Spleen (tissue), 11 donors: ENCODE results near the gene DOK4. TPM values are rescaled to one million over a fixed set of nuclear protein-coding genes. Genes with fewer than 3 reads are reported as not detected.

Source experiments
- DNase-seq: peaks from one replicate; pipeline ENCODE4 v3.0.0-alpha.2; 2020
- H3K27ac ChIP-seq, 8 donors: fragments of 200-600 bp; sonication (generic) in 7 of 8; 1 replicate in 4 of 8; 2 replicates in 4 of 8; pipeline versions ENCODE4 v1.5.0 to v1.8.0; 2016 to 2021; ENCODE audit warnings: inconsistent platforms in 4 of 8, mild to moderate bottlenecking in 4 of 8, moderate library complexity in 1 of 8
- H3K27me3 ChIP-seq, 7 donors: fragments of 200-600 bp; sonication (generic) in 6 of 7; replicated peaks in 1 of 7; 1 replicate in 4 of 7; 2 replicates in 3 of 7; pipeline versions ENCODE4 v1.5.0 to v1.8.0; 2016 to 2021; ENCODE audit warnings: inconsistent platforms in 3 of 7, mild to moderate bottlenecking in 1 of 7
- H3K36me3 ChIP-seq, 6 donors: fragments of 200-600 bp; sonication (generic) in 5 of 6; 1 replicate in 4 of 6; 2 replicates in 2 of 6; pipeline versions ENCODE4 v1.5.0 to v1.8.0; 2016 to 2021; ENCODE audit warnings: inconsistent platforms in 2 of 6
- H3K4me1 ChIP-seq, 6 donors: fragments of 200-600 bp; sonication (generic) in 5 of 6; 1 replicate in 3 of 6; 2 replicates in 3 of 6; pipeline versions ENCODE4 v1.5.0 to v1.8.0; 2016 to 2021; ENCODE audit warnings: inconsistent platforms in 3 of 6
- H3K4me3 ChIP-seq, 8 donors: fragments of 200-600 bp; sonication (generic) in 7 of 8; 1 replicate in 4 of 8; 2 replicates in 4 of 8; pipeline versions ENCODE4 v1.5.0 to v1.8.0; 2016 to 2021; ENCODE audit warnings: inconsistent platforms in 4 of 8, mild to moderate bottlenecking in 4 of 8, moderate library complexity in 2 of 8
- H3K9me3 ChIP-seq, 8 donors: fragments of 200-600 bp; sonication (generic) in 7 of 8; 1 replicate in 4 of 8; 2 replicates in 4 of 8; pipeline versions ENCODE4 v1.5.0 to v1.8.0; 2016 to 2021; ENCODE audit warnings: inconsistent platforms in 4 of 8
- CTCF ChIP-seq, 11 experiments: fragments of 200-600 bp in 7 of 11; fragments of 450-650 bp in 4 of 11; sonication (generic) in 4 of 11; IDR thresholded peaks in 8 of 11; conservative IDR thresholded peaks in 3 of 11; 1 replicate in 7 of 11; 2 replicates in 4 of 11; pipeline versions ENCODE4 v1.4.0 to v1.8.0; 2016 to 2021; ENCODE audit warnings: antibody characterized with exemption in 11 of 11, inconsistent platforms in 4 of 11, mild to moderate bottlenecking in 1 of 11
- POLR2A ChIP-seq, 3 donors: fragments of 450-650 bp; IDR thresholded peaks; one replicate each; pipeline ENCODE4 v1.5.1; 2017; ENCODE audit warnings: antibody characterized with exemption in 3 of 3, mild to moderate bottlenecking in 1 of 3
- POLR2AphosphoS5 ChIP-seq, 3 donors: sonication (generic); formaldehyde crosslinking; IDR thresholded peaks; one replicate each; pipeline ENCODE4 v1.5.1; 2017; ENCODE audit warnings: antibody characterized with exemption in 3 of 3
- WGBS, 5 donors: extraction: QIAGEN DNeasy Blood & Tissue Kit in 3 of 5; methylation state at CpG; one replicate each; pipeline versions ENCODE4 v1.1.5 to v1.1.7; 2013 to 2018; 5-methylcytosine and 5-hydroxymethylcytosine counted together
- intact Hi-C: fragments of 100-400 bp; cut with DNase I; formaldehyde crosslinking; loops from one replicate; pipeline ENCODE4 v1.15.0; 2023; ENCODE audit warnings: low total_unique reads
- polyA plus RNA-seq, 3 donors: library from polyadenylated mRNA; stranded (reverse); fragments of 200-250 nt; gene quantifications; one replicate each; pipeline ENCODE4 v1.2.1, GENCODE V29; 2013
- total RNA-seq, 7 donors: library from RNA; depleted of rRNA in 3 of 7; stranded (reverse); fragments of >200 nt in 3 of 7; fragmentation: NEBNext Ultra II Directional in 4 of 7; extraction: Animal tissue kit (Norgen Biotek cat#: 25700) in 4 of 7; gene quantifications; one replicate each; pipeline versions ENCODE4 v1.1.0 to v1.2.1, GENCODE V29; 2016 to 2021
- donor health status: healthy with polysubstance abuse.
- donor health status: DM: no; HTN: no; CAD: no; lungs with moderate emphysema.
- donor health status: DM: no; HTN: no; CAD: no.
- donor health status: Bipolar disorder and iron deficiency.
- donor health status: healthy.
- donor health status: DM: no; HTN: no; CAD: no.
- donor health status: DM: yes; HTN: yes; CAD: no.

Gene DOK4
- total and polyA plus RNA-seq, 10 donors, result 4.1 to 19.8 (median 14.2) TPM

- DNase-seq, result peak; percentile 41
- Histone ChIP-seq H3K27ac (peak overlapping the region in 6 of 8 donors; percentile 25 to 96 (median 68)), H3K4me1 (peaks cover 57 to 100% (median 95%) of the 10 kb centered on the region in 6 donors), H3K9me3 (no peaks in the 10 kb centered on the region), H3K4me3 (no peak overlapping the region), H3K27me3 (peaks cover 0 to 23% (median 4%) of the 10 kb centered on the region in 7 donors), H3K36me3 (no peaks in the 10 kb centered on the region)
- WGBS, 5 donors, result 88 to 97% (median 94%) methylated on average over 5 to 7 of the region's 7 CpGs
- TF ChIP-seq POLR2A (IDR thresholded peaks at IDR 0.05) (no peak), CTCF (IDR thresholded peaks at IDR 0.05 in 8 of 11, conservative IDR thresholded peaks at IDR 0.05 in 3 of 11) (no peak), POLR2AphosphoS5 (IDR thresholded peaks at IDR 0.05) (no peak)
- intact Hi-C loops, result no loop called here
These were observed 48.1 kb upstream of the DOK4 start for GRCh38 chr16:57534337-57534880.

- peaks cover 0 to 23% (median 4%) of the 10 kb centered on the region in 7 donors for H3K27me3 ChIP-seq
- DNase-seq, result peak; percentile 81
- peak overlapping the region in 1 of 8 donors; percentile 13 for H3K4me3 ChIP-seq
- TF ChIP-seq CTCF (IDR thresholded peaks at IDR 0.05 in 8 of 11, conservative IDR thresholded peaks at IDR 0.05 in 3 of 11), result no peak
- peak overlapping the region in 6 of 8 donors; percentile 42 to 96 (median 70) for H3K27ac ChIP-seq
- H3K9me3 ChIP-seq, result no peaks in the 10 kb centered on the region
- intact Hi-C loops, result no loop called here
- 34 to 51% (median 46%) methylated on average over 15 to 19 of the region's 19 CpGs for WGBS, 5 donors
- H3K36me3 ChIP-seq, result no peaks in the 10 kb centered on the region
- H3K4me1 ChIP-seq, result peaks cover 52 to 97% (median 91%) of the 10 kb centered on the region in 6 donors
These were observed 47.4 kb upstream of the DOK4 start for GRCh38 chr16:57533431-57534336.

GRCh38 chr16:57532266-57532625 is 46.0 kb upstream of the DOK4 start:
- H3K36me3 ChIP-seq, result peaks cover 0 to 8% (median 2%) of the 10 kb centered on the region in 6 donors
- H3K27ac ChIP-seq, result peak overlapping the region in 4 of 8 donors; percentile 46 to 96 (median 94)
- peak overlapping the region in 1 of 8 donors; percentile 20 for H3K4me3 ChIP-seq
- H3K4me1 ChIP-seq, result peaks cover 38 to 83% (median 77%) of the 10 kb centered on the region in 6 donors
- DNase-seq, result peak; percentile 69
- intact Hi-C loops, result no loop called here
- TF ChIP-seq POLR2AphosphoS5 (IDR thresholded peaks at IDR 0.05) (no peak), POLR2A (IDR thresholded peaks at IDR 0.05) (no peak), CTCF (IDR thresholded peaks at IDR 0.05 in 8 of 11, conservative IDR thresholded peaks at IDR 0.05 in 3 of 11) (no peak)
- H3K27me3 ChIP-seq, result peaks cover 0 to 22% (median 4%) of the 10 kb centered on the region in 7 donors
- H3K9me3 ChIP-seq, result no peaks in the 10 kb centered on the region
- WGBS, 5 donors, result 70 to 78% (median 72%) methylated on average over 6 to 7 of the region's 7 CpGs
